Trophoblast cell (in vitro differentiated cells and primary cell): ENCODE data around the gene F2RL1.

Experiments
- DNase-seq, 2 donors: peaks; one replicate each; pipeline ENCODE4 v3.0.0-alpha.2; 2016
- H2AFZ ChIP-seq: 2 replicates; pipeline ENCODE4 v1.6.1; 2013; ENCODE audit warnings: low read length, moderate library complexity, mild to moderate bottlenecking; ENCODE audit not compliant: insufficient read depth, poor library complexity
- H2AK5ac ChIP-seq: 2 replicates; pipeline ENCODE4 v1.6.1; 2013; ENCODE audit warnings: mild to moderate bottlenecking, low read length
- H2BK120ac ChIP-seq: 2 replicates; pipeline ENCODE4 v1.6.1; 2013; ENCODE audit warnings: low read length, mild to moderate bottlenecking, moderate library complexity; ENCODE audit not compliant: insufficient read depth, poor library complexity
- H2BK12ac ChIP-seq: 2 replicates; pipeline ENCODE4 v1.6.1; 2013; ENCODE audit warnings: mild to moderate bottlenecking, low read length, moderate library complexity
- H2BK5ac ChIP-seq: 2 replicates; pipeline ENCODE4 v1.6.1; 2013; ENCODE audit warnings: low read length, low read depth, moderate library complexity, mild to moderate bottlenecking; ENCODE audit not compliant: poor library complexity
- H3K14ac ChIP-seq: 2 replicates; pipeline ENCODE4 v1.6.1; 2013; ENCODE audit warnings: mild to moderate bottlenecking, low read length
- H3K18ac ChIP-seq: 2 replicates; pipeline ENCODE4 v1.6.1; 2013; ENCODE audit warnings: mild to moderate bottlenecking, low read length
- H3K23ac ChIP-seq: 2 replicates; pipeline ENCODE4 v1.6.1; 2013; ENCODE audit warnings: low read length
- H3K27ac ChIP-seq: 2 replicates; pipeline ENCODE4 v1.5.1; 2013; ENCODE audit warnings: low read depth, mild to moderate bottlenecking, inconsistent platforms, low read length, moderate library complexity
- H3K27me3 ChIP-seq: 2 replicates; pipeline ENCODE4 v1.6.1; 2013; ENCODE audit warnings: inconsistent platforms, mild to moderate bottlenecking, low read length, moderate library complexity; ENCODE audit not compliant: insufficient read depth
- H3K36me3 ChIP-seq, 2 experiments: 1 replicate in 1 of 2; 2 replicates in 1 of 2; pipeline ENCODE4 v1.6.1; 2013; ENCODE audit warnings: low read length in 2 of 2, mild to moderate bottlenecking in 2 of 2, moderate library complexity in 1 of 2; ENCODE audit not compliant: insufficient read depth in 2 of 2, control insufficient read depth in 1 of 2
- H3K4ac ChIP-seq: 2 replicates; pipeline ENCODE4 v1.6.1; 2013; ENCODE audit warnings: low read depth, mild to moderate bottlenecking, low read length, moderate library complexity
- H3K4me1 ChIP-seq, 2 experiments: 1 replicate in 1 of 2; 2 replicates in 1 of 2; pipeline ENCODE4 v1.6.1; 2013; ENCODE audit warnings: low read length in 2 of 2, mild to moderate bottlenecking in 2 of 2, moderate library complexity in 1 of 2; ENCODE audit not compliant: insufficient read depth in 2 of 2, control insufficient read depth in 1 of 2
- H3K4me2 ChIP-seq: 2 replicates; pipeline ENCODE4 v1.6.1; 2013; ENCODE audit warnings: inconsistent platforms, mild to moderate bottlenecking, low read length, moderate library complexity
- H3K4me3 ChIP-seq: 2 replicates; pipeline ENCODE4 v1.5.1; 2013; ENCODE audit warnings: mild to moderate bottlenecking, low read depth, low read length, inconsistent platforms
- H3K79me1 ChIP-seq: one replicate; pipeline ENCODE4 v1.6.1; 2013; ENCODE audit warnings: low read length
- H3K79me2 ChIP-seq: 2 replicates; pipeline ENCODE4 v1.6.1; 2013; ENCODE audit warnings: low read length, mild to moderate bottlenecking; ENCODE audit not compliant: control insufficient read depth, insufficient read depth, poor library complexity
- H3K9ac ChIP-seq: 2 replicates; pipeline ENCODE4 v1.6.1; 2013; ENCODE audit warnings: mild to moderate bottlenecking, low read length
- H3K9me3 ChIP-seq: 2 replicates; pipeline ENCODE4 v1.6.1; 2013; ENCODE audit warnings: low read depth, mild to moderate bottlenecking, control low read depth, inconsistent platforms, low read length; ENCODE audit not compliant: insufficient read depth
- H4K12ac ChIP-seq: 2 replicates; pipeline ENCODE4 v1.6.1; 2013; ENCODE audit warnings: low read depth, mild to moderate bottlenecking, low read length, moderate library complexity
- H4K8ac ChIP-seq: 2 replicates; pipeline ENCODE4 v1.6.1; 2013; ENCODE audit warnings: low read depth, mild to moderate bottlenecking, low read length, moderate library complexity
- H4K91ac ChIP-seq: one replicate; pipeline ENCODE4 v1.6.1; 2013; ENCODE audit warnings: low read depth, mild to moderate bottlenecking, low read length, moderate library complexity
- WGBS: extraction: QIAGEN DNeasy Blood & Tissue Kit; methylation state at CpG from one replicate; pipeline ENCODE4 v1.1.7; 2013; ENCODE audit warnings: missing lambda C conversion rate; ENCODE audit not compliant: insufficient read length, insufficient coverage; ENCODE audit errors: extremely low coverage; 5-methylcytosine and 5-hydroxymethylcytosine counted together

The F2RL1 gene

DNA sequence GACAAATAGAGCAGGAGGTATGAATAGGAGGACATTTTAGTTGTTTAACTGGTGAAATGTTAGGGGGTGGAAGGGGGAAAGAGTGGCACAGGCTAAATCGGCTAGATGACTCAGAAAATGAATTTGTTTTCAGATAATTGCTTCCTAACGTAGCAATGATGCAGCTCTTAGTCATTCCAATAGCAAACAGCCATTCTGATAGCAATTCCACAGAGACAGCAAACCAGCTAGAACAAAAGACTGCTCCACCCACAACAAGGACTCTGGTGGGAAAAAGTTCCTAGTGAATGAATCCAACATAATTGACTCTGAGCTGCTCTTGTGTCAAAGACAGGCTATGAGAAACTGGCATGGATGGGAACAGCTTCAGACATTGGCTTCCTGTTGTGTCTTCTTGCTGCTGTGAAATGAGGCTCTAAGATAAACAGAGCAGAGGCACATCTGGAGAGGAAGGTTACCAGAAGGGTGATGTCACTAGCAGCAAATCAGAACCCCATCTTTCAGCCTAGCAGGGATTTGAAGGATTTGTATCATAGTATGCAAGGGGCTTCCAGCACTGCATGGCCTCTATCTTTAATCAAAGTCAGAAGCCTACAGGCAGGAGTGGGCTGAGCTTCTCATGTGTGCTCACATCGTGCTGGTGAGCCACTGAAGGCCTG lies 28.1 kb upstream of the F2RL1 start:
- Histone ChIP-seq H3K4ac (no peak overlapping the region), H3K4me1 (no peaks in the 10 kb centered on the region), H3K14ac (no peak overlapping the region), H2AK5ac (no peak overlapping the region), H2BK12ac (no peak overlapping the region), H3K27me3 (no peaks in the 10 kb centered on the region), H4K8ac (no peak overlapping the region), H3K27ac (no peak overlapping the region), H3K4me2 (no peak overlapping the region), H3K36me3 (no peaks in the 10 kb centered on the region), H2AFZ (no peak overlapping the region), H3K9ac (no peak overlapping the region), H3K79me2 (no peaks in the 10 kb centered on the region), H4K12ac (no peak overlapping the region), H4K91ac (no peak overlapping the region), H3K79me1 (no peaks in the 10 kb centered on the region), H2BK5ac (no peak overlapping the region), H2BK120ac (no peak overlapping the region), H3K9me3 (no peaks in the 10 kb centered on the region), H3K18ac (no peak overlapping the region), H3K23ac (no peak overlapping the region), H3K4me3 (no peak overlapping the region)
- DNase-seq: no peak
- no CpG with 5 or more reads among the region's 3 CpGs for WGBS

DNA sequence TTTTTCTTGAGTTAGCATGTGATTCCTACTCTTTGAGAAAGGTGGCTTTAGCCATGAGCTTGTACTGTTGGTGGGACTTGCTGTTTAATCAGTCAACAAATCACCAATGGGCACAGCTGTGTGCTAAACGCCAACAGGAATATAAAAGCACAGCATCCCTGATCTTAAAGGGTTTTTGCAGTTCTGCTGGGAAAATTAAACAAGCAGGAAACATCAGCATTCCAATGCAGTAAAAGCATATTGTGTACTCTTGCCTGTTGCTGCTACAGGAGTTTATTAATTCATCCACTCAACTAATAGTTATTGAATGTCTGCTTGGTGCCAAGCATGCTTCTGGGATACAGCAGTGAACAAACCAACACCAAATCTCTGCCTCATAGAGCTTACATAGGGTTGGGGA lies 27.4 kb upstream of the F2RL1 start:
- H3K79me1 ChIP-seq: no peaks in the 10 kb centered on the region
- no peak overlapping the region for H2AFZ ChIP-seq
- H3K79me2 ChIP-seq: no peaks in the 10 kb centered on the region
- no peak overlapping the region for H3K27ac ChIP-seq
- H3K4me2 ChIP-seq: no peak overlapping the region
- no peak overlapping the region for H2BK12ac ChIP-seq
- no peak overlapping the region for H2BK120ac ChIP-seq
- no peak overlapping the region for H4K91ac ChIP-seq
- no peaks in the 10 kb centered on the region for H3K4me1 ChIP-seq
- no peak overlapping the region for H2AK5ac ChIP-seq
- WGBS: no CpG with 5 or more reads among the region's 1 CpG
- no peak overlapping the region for H4K8ac ChIP-seq
- H3K36me3 ChIP-seq: no peaks in the 10 kb centered on the region
- no peak overlapping the region for H3K23ac ChIP-seq
- no peak overlapping the region for H3K18ac ChIP-seq
- H3K9me3 ChIP-seq: no peaks in the 10 kb centered on the region
- H3K4ac ChIP-seq: no peak overlapping the region
- H3K9ac ChIP-seq: no peak overlapping the region
- H2BK5ac ChIP-seq: no peak overlapping the region
- H4K12ac ChIP-seq: no peak overlapping the region
- H3K4me3 ChIP-seq: no peak overlapping the region
- no peak for DNase-seq
- H3K14ac ChIP-seq: no peak overlapping the region
- H3K27me3 ChIP-seq: no peaks in the 10 kb centered on the region

DNA sequence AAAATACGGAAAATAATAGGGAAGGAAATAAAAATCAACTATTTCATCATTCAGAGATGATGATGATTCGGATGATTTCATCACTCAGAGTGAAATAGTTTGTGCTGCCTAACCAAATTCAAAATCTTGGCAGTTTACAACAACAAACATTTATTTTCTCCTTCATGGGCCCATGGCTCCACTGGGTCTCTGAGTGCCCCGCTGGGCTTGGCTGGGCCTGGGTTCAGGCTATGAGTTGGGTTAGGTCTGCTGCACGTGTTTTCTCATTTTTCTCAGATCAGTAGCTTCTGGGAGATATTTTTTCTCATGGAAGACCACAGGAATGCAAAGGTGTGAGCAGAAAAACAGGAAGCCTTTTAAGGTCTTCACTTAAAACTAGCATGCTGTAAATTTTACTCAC lies 24.0 kb upstream of the F2RL1 start:
- no peak overlapping the region for H2BK12ac ChIP-seq
- H3K36me3 ChIP-seq: no peaks in the 10 kb centered on the region
- H4K12ac ChIP-seq: no peak overlapping the region
- no peak overlapping the region for H3K23ac ChIP-seq
- no peak overlapping the region for H4K91ac ChIP-seq
- no peak overlapping the region for H2AFZ ChIP-seq
- WGBS: no CpG with 5 or more reads among the region's 4 CpGs
- H3K79me2 ChIP-seq: no peaks in the 10 kb centered on the region
- H3K9me3 ChIP-seq: no peaks in the 10 kb centered on the region
- no peaks in the 10 kb centered on the region for H3K27me3 ChIP-seq
- no peak overlapping the region for H2BK5ac ChIP-seq
- no peak overlapping the region for H3K4me2 ChIP-seq
- H4K8ac ChIP-seq: no peak overlapping the region
- no peak overlapping the region for H2AK5ac ChIP-seq
- no peak overlapping the region for H3K4ac ChIP-seq
- no peak overlapping the region for H3K14ac ChIP-seq
- H3K4me3 ChIP-seq: no peak overlapping the region
- H3K9ac ChIP-seq: no peak overlapping the region
- no peaks in the 10 kb centered on the region for H3K79me1 ChIP-seq
- no peak overlapping the region for H3K27ac ChIP-seq
- H3K18ac ChIP-seq: no peak overlapping the region
- no peak overlapping the region for H2BK120ac ChIP-seq
- DNase-seq: no peak
- no peaks in the 10 kb centered on the region for H3K4me1 ChIP-seq

DNA sequence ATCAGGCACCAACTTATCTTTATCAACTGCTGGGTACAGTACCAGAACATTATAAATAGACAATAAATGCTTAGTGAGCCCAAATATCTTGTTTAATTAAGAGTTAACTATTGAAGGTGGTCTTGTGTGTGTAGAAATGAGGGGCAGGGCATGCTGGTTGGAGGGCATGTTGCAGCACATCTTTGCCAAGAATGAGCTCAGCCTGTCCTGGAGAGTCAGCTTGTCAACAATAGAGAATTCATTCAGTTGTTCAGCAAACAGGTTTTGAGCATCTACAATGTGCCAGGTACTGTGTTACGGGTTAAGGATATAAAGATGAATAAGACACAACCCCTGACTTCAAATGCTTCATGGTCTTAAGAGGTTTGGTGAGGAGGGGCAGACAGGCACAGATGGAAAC lies 19.2 kb upstream of the F2RL1 start:
- Histone ChIP-seq H3K4me3 (no peak overlapping the region), H3K9ac (no peak overlapping the region), H4K91ac (no peak overlapping the region), H3K9me3 (no peaks in the 10 kb centered on the region), H2AFZ (no peak overlapping the region), H3K23ac (no peak overlapping the region), H3K4me1 (peaks cover 6 to 12% of the 10 kb centered on the region in 2 experiments), H4K12ac (no peak overlapping the region), H4K8ac (no peak overlapping the region), H3K14ac (no peak overlapping the region), H2BK12ac (no peak overlapping the region), H3K79me2 (no peaks in the 10 kb centered on the region), H3K36me3 (no peaks in the 10 kb centered on the region), H3K27me3 (no peaks in the 10 kb centered on the region), H3K79me1 (peaks cover 2% of the 10 kb centered on the region), H3K18ac (no peak overlapping the region), H2BK120ac (no peak overlapping the region), H2AK5ac (no peak overlapping the region), H3K4ac (no peak overlapping the region), H2BK5ac (no peak overlapping the region), H3K27ac (no peak overlapping the region), H3K4me2 (no peak overlapping the region)
- no peak for DNase-seq
- no CpG with 5 or more reads among the region's 1 CpG for WGBS
